Upper lobe of right lung (tissue), 1 donor: Measurements from ENCODE around the gene BLTP2. TPM values are rescaled to one million over a fixed set of nuclear protein-coding genes. Genes with fewer than 3 reads are reported as not detected.

Source experiments
- ATAC-seq: fragments of 200-7000 bp; cut with Tn5 transposase; one replicate; pipeline ENCODE4 v1.9.1; 2020; ENCODE audit warnings: mild to moderate bottlenecking, moderate library complexity
- DNase-seq: peaks from one replicate; pipeline ENCODE4 v3.0.0-alpha.2; 2020
- H3K27ac ChIP-seq: fragments of 200-600 bp; one replicate; pipeline ENCODE4 v1.8.0; 2022
- H3K27me3 ChIP-seq: fragments of 200-600 bp; one replicate; pipeline ENCODE4 v1.8.0; 2022; ENCODE audit warnings: mild to moderate bottlenecking
- H3K36me3 ChIP-seq: fragments of 200-600 bp; one replicate; pipeline ENCODE4 v1.8.0; 2022
- H3K4me1 ChIP-seq: fragments of 200-600 bp; one replicate; pipeline ENCODE4 v1.8.0; 2022
- H3K4me3 ChIP-seq: fragments of 200-600 bp; one replicate; pipeline ENCODE4 v1.8.0; 2022; ENCODE audit warnings: mild to moderate bottlenecking
- H3K9me3 ChIP-seq: fragments of 200-600 bp; one replicate; pipeline ENCODE4 v1.8.0; 2022
- CTCF ChIP-seq: fragments of 200-600 bp; IDR thresholded peaks from one replicate; pipeline ENCODE4 v1.8.0; 2022; ENCODE audit warnings: antibody characterized with exemption
- intact Hi-C: fragments of 100-400 bp; cut with DNase I; formaldehyde crosslinking; loops from one replicate; pipeline ENCODE4 v1.11.0; 2022
- total RNA-seq: library from RNA; stranded (reverse); fragmentation: NEBNext Ultra II Directional; extraction: Animal tissue kit (Norgen Biotek cat#: 25700); gene quantifications from one replicate; pipeline ENCODE4 v1.2.1, GENCODE V29; 2021
- donor health status: DM: no; HTN: yes; CAD: no; lungs with severe emphysema.

The BLTP2 gene
- total RNA-seq, 1 donor from 2014 or later: 145 TPM

- TF ChIP-seq CTCF: peak; percentile 54
- peak overlapping the region; percentile 75 for H3K4me3 ChIP-seq
- peak overlapping the region; percentile 96 for H3K27ac ChIP-seq
- H3K4me1 ChIP-seq: peaks cover 31% of the 10 kb centered on the region
- intact Hi-C loops: no loop called here
- H3K9me3 ChIP-seq: no peaks in the 10 kb centered on the region
- no peaks in the 10 kb centered on the region for H3K27me3 ChIP-seq
- DNase-seq (peak; percentile 72), ATAC-seq (peak; percentile 42)
- peaks cover 56% of the 10 kb centered on the region for H3K36me3 ChIP-seq
Measured at GRCh38 chr17:28643983-28644786, 773 bp downstream of the BLTP2 start.

- intact Hi-C loops: no loop called here
- DNase-seq (no peak), ATAC-seq (no peak)
- no peak for TF ChIP-seq CTCF
- peaks cover 23% of the 10 kb centered on the region for H3K4me1 ChIP-seq
- H3K36me3 ChIP-seq: peaks cover 66% of the 10 kb centered on the region
- H3K27ac ChIP-seq: no peak overlapping the region
- H3K27me3 ChIP-seq: no peaks in the 10 kb centered on the region
- no peak overlapping the region for H3K4me3 ChIP-seq
- no peaks in the 10 kb centered on the region for H3K9me3 ChIP-seq
Measured at GRCh38 chr17:28641579-28641978, 3.4 kb downstream of the BLTP2 start.

GRCh38 chr17:28635506-28635905, 9.5 kb downstream of the BLTP2 start:
- Histone ChIP-seq H3K36me3 (peaks cover 100% of the 10 kb centered on the region), H3K27ac (no peak overlapping the region), H3K4me1 (no peaks in the 10 kb centered on the region), H3K27me3 (no peaks in the 10 kb centered on the region), H3K9me3 (no peaks in the 10 kb centered on the region), H3K4me3 (no peak overlapping the region)
- no peak for TF ChIP-seq CTCF
- intact Hi-C loops: no loop called here
- no peak for ATAC-seq
- no peak for DNase-seq

- H3K27me3 ChIP-seq: no peaks in the 10 kb centered on the region
- TF ChIP-seq CTCF: no peak
- DNase-seq (no peak), ATAC-seq (no peak)
- intact Hi-C loops: no loop called here
- no peak overlapping the region for H3K27ac ChIP-seq
- peaks cover 100% of the 10 kb centered on the region for H3K36me3 ChIP-seq
- H3K4me1 ChIP-seq: no peaks in the 10 kb centered on the region
- no peaks in the 10 kb centered on the region for H3K9me3 ChIP-seq
- no peak overlapping the region for H3K4me3 ChIP-seq
Measured at GRCh38 chr17:28634206-28634865, 10.6 kb downstream of the BLTP2 start.

GRCh38 chr17:28626818-28627217, 18.1 kb downstream of the BLTP2 start:
- Histone ChIP-seq H3K9me3 (no peaks in the 10 kb centered on the region), H3K4me3 (no peak overlapping the region), H3K36me3 (peaks cover 92% of the 10 kb centered on the region), H3K27me3 (no peaks in the 10 kb centered on the region), H3K27ac (no peak overlapping the region), H3K4me1 (no peaks in the 10 kb centered on the region)
- no peak for TF ChIP-seq CTCF
- ATAC-seq (no peak), DNase-seq (no peak)
- intact Hi-C loops: no loop called here
